ENCODE data around the gene CCDC187. TPM values are rescaled to one million over a fixed set of nuclear protein-coding genes. Genes with fewer than 3 reads are reported as not detected.

CCDC187 gene
- total and polyA plus RNA-seq, 9 donors = 0.01 to 0.16 (median 0.04) TPM

- peaks cover 25% of the 10 kb centered on the region for H3K4me1 ChIP-seq (ENCODE audit: control insufficient read depth, insufficient read depth, low read length)
- H3K9me3 ChIP-seq (replicated peaks; ENCODE audit: control insufficient read depth, low read depth, low read length) = no peaks in the 10 kb centered on the region
- 74% methylated on average over 21 of the region's 22 CpGs for WGBS (ENCODE audit: insufficient coverage)
- no peak overlapping the region for H3K27ac ChIP-seq (ENCODE audit: low read length)
- DNase-seq = no peak
- H3K36me3 ChIP-seq (ENCODE audit: control insufficient read depth, insufficient read depth, low read length) = no peaks in the 10 kb centered on the region
- peaks cover 10% of the 10 kb centered on the region for H3K27me3 ChIP-seq (ENCODE audit: control insufficient read depth, insufficient read depth, low read length)
- no peak overlapping the region for H3K4me3 ChIP-seq (ENCODE audit: low read length)
Measured at GRCh38 chr9:136258786-136259516, 44.9 kb downstream of the CCDC187 start.

GRCh38 chr9:136258299-136258625, 45.6 kb downstream of the CCDC187 start:
- WGBS (ENCODE audit: insufficient coverage) = 74% methylated on average over 8 of the region's 13 CpGs
- H3K27me3 ChIP-seq (ENCODE audit: control insufficient read depth, insufficient read depth, low read length) = peaks cover 10% of the 10 kb centered on the region
- no peak overlapping the region for H3K4me3 ChIP-seq (ENCODE audit: low read length)
- H3K36me3 ChIP-seq (ENCODE audit: control insufficient read depth, insufficient read depth, low read length) = no peaks in the 10 kb centered on the region
- H3K9me3 ChIP-seq (replicated peaks; ENCODE audit: control insufficient read depth, low read depth, low read length) = no peaks in the 10 kb centered on the region
- H3K4me1 ChIP-seq (ENCODE audit: control insufficient read depth, insufficient read depth, low read length) = peaks cover 21% of the 10 kb centered on the region
- no peak overlapping the region for H3K27ac ChIP-seq (ENCODE audit: low read length)
- DNase-seq = no peak

- H3K4me3 ChIP-seq (ENCODE audit: low read length) = no peak overlapping the region
- peaks cover 10% of the 10 kb centered on the region for H3K27me3 ChIP-seq (ENCODE audit: control insufficient read depth, insufficient read depth, low read length)
- DNase-seq = no peak
- peaks cover 21% of the 10 kb centered on the region for H3K4me1 ChIP-seq (ENCODE audit: control insufficient read depth, insufficient read depth, low read length)
- H3K36me3 ChIP-seq (ENCODE audit: control insufficient read depth, insufficient read depth, low read length) = no peaks in the 10 kb centered on the region
- H3K9me3 ChIP-seq (replicated peaks; ENCODE audit: control insufficient read depth, low read depth, low read length) = no peaks in the 10 kb centered on the region
- H3K27ac ChIP-seq (ENCODE audit: low read length) = no peak overlapping the region
- 81% methylated on average over 33 of the region's 39 CpGs for WGBS (ENCODE audit: insufficient coverage)
Measured at GRCh38 chr9:136257381-136258298, 46.3 kb downstream of the CCDC187 start.

- Histone ChIP-seq H3K4me1 (ENCODE audit: control insufficient read depth, insufficient read depth, low read length) (peaks cover 15% of the 10 kb centered on the region), H3K4me3 (ENCODE audit: low read length) (no peak overlapping the region), H3K27me3 (ENCODE audit: control insufficient read depth, insufficient read depth, low read length) (peaks cover 13% of the 10 kb centered on the region), H3K36me3 (ENCODE audit: control insufficient read depth, insufficient read depth, low read length) (no peaks in the 10 kb centered on the region), H3K9me3 (replicated peaks; ENCODE audit: control insufficient read depth, low read depth, low read length) (no peaks in the 10 kb centered on the region), H3K27ac (ENCODE audit: low read length) (no peak overlapping the region)
- DNase-seq = no peak
- 81% methylated on average over 15 of the region's 28 CpGs for WGBS (ENCODE audit: insufficient coverage)
Measured at GRCh38 chr9:136255896-136256890, 47.7 kb downstream of the CCDC187 start.

- H3K27ac ChIP-seq (ENCODE audit: low read length) = no peak overlapping the region
- H3K9me3 ChIP-seq (replicated peaks; ENCODE audit: control insufficient read depth, low read depth, low read length) = no peaks in the 10 kb centered on the region
- H3K4me3 ChIP-seq (ENCODE audit: low read length) = no peak overlapping the region
- no peaks in the 10 kb centered on the region for H3K36me3 ChIP-seq (ENCODE audit: control insufficient read depth, insufficient read depth, low read length)
- WGBS (ENCODE audit: insufficient coverage) = 71% methylated on average over 3 of the region's 12 CpGs
- peaks cover 21% of the 10 kb centered on the region for H3K27me3 ChIP-seq (ENCODE audit: control insufficient read depth, insufficient read depth, low read length)
- no peak for DNase-seq
- peaks cover 16% of the 10 kb centered on the region for H3K4me1 ChIP-seq (ENCODE audit: control insufficient read depth, insufficient read depth, low read length)
Measured at GRCh38 chr9:136255166-136255538, 48.7 kb downstream of the CCDC187 start.

- Histone ChIP-seq H3K4me3 (ENCODE audit: low read length) (no peak overlapping the region), H3K9me3 (replicated peaks; ENCODE audit: control insufficient read depth, low read depth, low read length) (no peaks in the 10 kb centered on the region), H3K36me3 (ENCODE audit: control insufficient read depth, insufficient read depth, low read length) (no peaks in the 10 kb centered on the region), H3K4me1 (ENCODE audit: control insufficient read depth, insufficient read depth, low read length) (peaks cover 20% of the 10 kb centered on the region), H3K27ac (ENCODE audit: low read length) (no peak overlapping the region), H3K27me3 (ENCODE audit: control insufficient read depth, insufficient read depth, low read length) (peaks cover 26% of the 10 kb centered on the region)
- no peak for DNase-seq
- WGBS (ENCODE audit: insufficient coverage) = 39% methylated on average over 18 of the region's 25 CpGs
Measured at GRCh38 chr9:136254381-136255165, 49.3 kb downstream of the CCDC187 start.

- H3K4me1 ChIP-seq (ENCODE audit: control insufficient read depth, insufficient read depth, low read length) = peaks cover 20% of the 10 kb centered on the region
- H3K36me3 ChIP-seq (ENCODE audit: control insufficient read depth, insufficient read depth, low read length) = no peaks in the 10 kb centered on the region
- no peak overlapping the region for H3K27ac ChIP-seq (ENCODE audit: low read length)
- peaks cover 37% of the 10 kb centered on the region for H3K27me3 ChIP-seq (ENCODE audit: control insufficient read depth, insufficient read depth, low read length)
- WGBS (ENCODE audit: insufficient coverage) = 81% methylated on average over 32 of the region's 32 CpGs
- no peak for DNase-seq
- H3K9me3 ChIP-seq (replicated peaks; ENCODE audit: control insufficient read depth, low read depth, low read length) = no peaks in the 10 kb centered on the region
- no peak overlapping the region for H3K4me3 ChIP-seq (ENCODE audit: low read length)
Measured at GRCh38 chr9:136253246-136254130, 50.4 kb downstream of the CCDC187 start.

GRCh38 chr9:136252846-136253245, 51.0 kb downstream of the CCDC187 start:
- H3K36me3 ChIP-seq (ENCODE audit: control insufficient read depth, insufficient read depth, low read length) = no peaks in the 10 kb centered on the region
- H3K27me3 ChIP-seq (ENCODE audit: control insufficient read depth, insufficient read depth, low read length) = peaks cover 35% of the 10 kb centered on the region
- no peak overlapping the region for H3K27ac ChIP-seq (ENCODE audit: low read length)
- H3K9me3 ChIP-seq (replicated peaks; ENCODE audit: control insufficient read depth, low read depth, low read length) = no peaks in the 10 kb centered on the region
- H3K4me1 ChIP-seq (ENCODE audit: control insufficient read depth, insufficient read depth, low read length) = peaks cover 20% of the 10 kb centered on the region
- no peak overlapping the region for H3K4me3 ChIP-seq (ENCODE audit: low read length)
- WGBS (ENCODE audit: insufficient coverage) = 91% methylated on average over 9 of the region's 10 CpGs
- DNase-seq = no peak
